ENCODE measurements around the gene ISG20L2. TPM values are rescaled to one million over a fixed set of nuclear protein-coding genes. Genes with fewer than 3 reads are reported as not detected.

The ISG20L2 gene
- total and polyA plus RNA-seq, 2 experiments from 2014 or later = 23.1 to 34.9 TPM

- no peaks in the 10 kb centered on the region for H3K9me2 ChIP-seq (ENCODE audit: insufficient read depth)
- TF ChIP-seq ETS1 (IDR thresholded peaks at IDR 0.05) (peak; percentile 79), JUNB (IDR thresholded peaks at IDR 0.05; ENCODE audit: unreplicated experiment) (no peak), CREB1 (CRISPR knock-in tag; IDR thresholded peaks at IDR 0.05; ENCODE audit: low read depth) (peak; percentile 28; the same call in 1 of the 2 replicates), POLR2AphosphoS5 (IDR thresholded peaks at IDR 0.05; ENCODE audit: low read depth) (peak; percentile 65), CTCF (conservative IDR thresholded peaks at IDR 0.05; ENCODE audit: low read depth in 2 of 2) (peak; percentile 29 to 54)
- peak; percentile 60 for ATAC-seq
- peak overlapping the region; percentile 88 for H3K4me3 ChIP-seq
- Mint-ChIP-seq H3K36me3 (ENCODE audit: low read depth) (peaks cover 58% of the 10 kb centered on the region), H3K4me1 (peaks cover 60% of the 10 kb centered on the region), H3K27ac (peak overlapping the region; percentile 100), H3K9me3 (no peaks in the 10 kb centered on the region; the same call in 1 of the 3 replicates), H3K4me3 (peak overlapping the region; percentile 89), H3K27me3 (ENCODE audit: insufficient read depth, low read depth, poor library complexity) (peaks cover 25% of the 10 kb centered on the region)
- no peak overlapping the region for H2AFZ ChIP-seq
- peak overlapping the region; percentile 100 for H3K4me2 ChIP-seq
- H3K36me3 ChIP-seq (ENCODE audit: insufficient read depth) = peaks cover 5% of the 10 kb centered on the region; the same call in 1 of the 2 replicates
- peaks cover 62% of the 10 kb centered on the region for H3K79me2 ChIP-seq (replicated peaks; ENCODE audit: insufficient read depth)
- H3F3A ChIP-seq (replicated peaks; ENCODE audit: low read depth) = peaks cover 40% of the 10 kb centered on the region
- H3K4me1 ChIP-seq (ENCODE audit: insufficient read depth) = peaks cover 57% of the 10 kb centered on the region
- H4K20me1 ChIP-seq (replicated peaks; ENCODE audit: insufficient read depth) = peaks cover 16% of the 10 kb centered on the region
- peak; percentile 94 for DNase-seq (ENCODE audit: low spot score)
- H3K27ac ChIP-seq (ENCODE audit: low read depth) = peak overlapping the region; percentile 100
- H3K27me3 ChIP-seq (ENCODE audit: insufficient read depth) = no peaks in the 10 kb centered on the region
Observed at GRCh38 chr1:156746728-156747631, 18.4 kb upstream of the ISG20L2 start.

GRCh38 chr1:156746406-156746727, 17.8 kb upstream of the ISG20L2 start:
- Histone ChIP-seq H3K27ac (ENCODE audit: low read depth) (peak overlapping the region; percentile 100), H3K79me2 (replicated peaks; ENCODE audit: insufficient read depth) (peaks cover 62% of the 10 kb centered on the region), H2AFZ (no peak overlapping the region), H3K4me1 (ENCODE audit: insufficient read depth) (peaks cover 63% of the 10 kb centered on the region), H3K4me2 (peak overlapping the region; percentile 100), H3K9me2 (ENCODE audit: insufficient read depth) (no peaks in the 10 kb centered on the region), H4K20me1 (replicated peaks; ENCODE audit: insufficient read depth) (peaks cover 16% of the 10 kb centered on the region), H3K27me3 (ENCODE audit: insufficient read depth) (no peaks in the 10 kb centered on the region), H3K36me3 (ENCODE audit: insufficient read depth) (peaks cover 5% of the 10 kb centered on the region; the same call in 1 of the 2 replicates), H3F3A (replicated peaks; ENCODE audit: low read depth) (peaks cover 44% of the 10 kb centered on the region), H3K4me3 (peak overlapping the region; percentile 88)
- Mint-ChIP-seq H3K9me3 (no peaks in the 10 kb centered on the region; the same call in 1 of the 3 replicates), H3K27me3 (ENCODE audit: insufficient read depth, low read depth, poor library complexity) (peaks cover 25% of the 10 kb centered on the region), H3K4me3 (peak overlapping the region; percentile 89), H3K4me1 (peaks cover 65% of the 10 kb centered on the region), H3K27ac (peak overlapping the region; percentile 100), H3K36me3 (ENCODE audit: low read depth) (peaks cover 62% of the 10 kb centered on the region)
- ATAC-seq (no peak), DNase-seq (ENCODE audit: low spot score) (no peak)
- TF ChIP-seq ZNF331 (CRISPR knock-in tag; IDR thresholded peaks at IDR 0.05; ENCODE audit: low read depth) = no peak
- no peak for TF ChIP-seq EZH2phosphoT487 (IDR thresholded peaks at IDR 0.05; ENCODE audit: unreplicated experiment)
- no peak for TF ChIP-seq STAT1 (IDR thresholded peaks at IDR 0.05; ENCODE audit: unreplicated experiment)
- TF ChIP-seq ZNF114 (CRISPR knock-in tag; IDR thresholded peaks at IDR 0.05) = no peak

All from GM23338 (cell line).